H1 (cell line): ENCODE results near the gene WIPF1. TPM values are rescaled to one million over a fixed set of nuclear protein-coding genes. Genes with fewer than 3 reads are reported as not detected.

Experiments used
- CTCF ChIA-PET: fragments of 300-600 bp; sonication (Branson Sonifier 250); formaldehyde crosslinking; loops from one replicate; lab custom pipeline; 2021; ENCODE audit not compliant: partially characterized antibody; lab: Charles Lee
- POLR2A ChIA-PET: fragments of 300-600 bp; sonication (Branson Sonifier 250); formaldehyde crosslinking; loops from one replicate; lab custom pipeline; 2021; ENCODE audit warnings: inconsistent platforms; ENCODE audit not compliant: partially characterized antibody; lab: Charles Lee
- DNase-seq, 2 experiments: peaks; one replicate each; pipeline versions ENCODE4 v3.0.0 to v3.0.0-alpha.2; 2010 to 2022; ENCODE audit warnings: low spot score in 2 of 2, low read depth in 1 of 2, mixed read lengths in 1 of 2
- FAIRE-seq: peaks from 2 replicates; lab custom pipeline; 2011; peaks lifted over from hg19 to GRCh38; lab: Jason Lieb, UNC
- H2AFZ ChIP-seq: 2 replicates; pipeline ENCODE4 v1.8.1; 2012; ENCODE audit warnings: low read length, inconsistent platforms
- H2AK5ac ChIP-seq: 2 replicates; pipeline ENCODE4 v1.6.1; 2013; ENCODE audit warnings: low read depth, low read length
- H2BK120ac ChIP-seq: replicated peaks from 2 replicates; pipeline ENCODE3; 2013; ENCODE audit warnings: low read depth, low read length, inconsistent platforms
- H2BK12ac ChIP-seq: 2 replicates; pipeline ENCODE4 v1.6.1; 2013; ENCODE audit warnings: low read depth, low read length
- H2BK15ac ChIP-seq: 2 replicates; pipeline ENCODE4 v1.6.1; 2013; ENCODE audit warnings: low read length
- H2BK20ac ChIP-seq: 2 replicates; pipeline ENCODE4 v1.6.1; 2013; ENCODE audit warnings: low read length
- H2BK5ac ChIP-seq: 2 replicates; pipeline ENCODE4 v1.6.1; 2013; ENCODE audit warnings: low read depth, low read length
- H3K14ac ChIP-seq: 2 replicates; pipeline ENCODE4 v1.6.1; 2013; ENCODE audit warnings: inconsistent platforms; ENCODE audit not compliant: insufficient read length
- H3K18ac ChIP-seq: 2 replicates; pipeline ENCODE4 v1.6.1; 2013; ENCODE audit warnings: low read length; ENCODE audit errors: extremely low read depth
- H3K23ac ChIP-seq: 2 replicates; pipeline ENCODE4 v1.6.1; 2013; ENCODE audit warnings: inconsistent platforms; ENCODE audit not compliant: insufficient read length
- H3K23me2 ChIP-seq: 2 replicates; pipeline ENCODE4 v1.6.1; 2013; ENCODE audit warnings: low read depth, low read length
- H3K27ac ChIP-seq: 2 replicates; pipeline ENCODE4 v1.6.1; 2011; ENCODE audit warnings: low read depth, low read length, inconsistent platforms
- H3K27me3 ChIP-seq, 4 experiments: replicated peaks in 1 of 4; 1 replicate in 1 of 4; 2 replicates in 3 of 4; pipeline versions ENCODE4 v1.6.1 to v1.8.1; 2011 to 2013; ENCODE audit warnings: low read length in 3 of 4, mild to moderate bottlenecking in 3 of 4, inconsistent platforms in 2 of 4, mixed read lengths in 2 of 4, moderate library complexity in 1 of 4; ENCODE audit not compliant: control insufficient read depth in 3 of 4, insufficient read depth in 3 of 4; ENCODE audit errors: extremely low read depth in 1 of 4
- H3K36me3 ChIP-seq, 4 experiments: 2 replicates each; pipeline versions ENCODE4 v1.6.1 to v1.8.1; 2011 to 2013; ENCODE audit warnings: mild to moderate bottlenecking in 4 of 4, low read length in 3 of 4, moderate library complexity in 2 of 4, control low read depth in 1 of 4, inconsistent platforms in 1 of 4; ENCODE audit not compliant: insufficient read depth in 4 of 4, control insufficient read depth in 2 of 4
- H3K4ac ChIP-seq: replicated peaks from 2 replicates; pipeline ENCODE3; 2013; ENCODE audit warnings: low read length, low read depth, mixed read lengths, inconsistent platforms; ENCODE audit not compliant: insufficient read length
- H3K4me1 ChIP-seq, 4 experiments: replicated peaks in 1 of 4; 1 replicate in 1 of 4; 2 replicates in 3 of 4; pipeline versions ENCODE4 v1.6.1 to v1.8.1; 2011 to 2013; ENCODE audit warnings: low read length in 3 of 4, inconsistent platforms in 2 of 4, mixed read lengths in 1 of 4; ENCODE audit not compliant: insufficient read depth in 4 of 4, control insufficient read depth in 3 of 4
- H3K4me2 ChIP-seq, 2 experiments: 2 replicates each; pipeline versions ENCODE4 v1.6.1 to v1.8.1; 2011 to 2013; ENCODE audit warnings: low read depth in 2 of 2, low read length in 2 of 2, control low read depth in 1 of 2, inconsistent platforms in 1 of 2, mild to moderate bottlenecking in 1 of 2; ENCODE audit not compliant: insufficient read depth in 1 of 2
- H3K4me3 ChIP-seq, 4 experiments: fragments of 200-600, 300-600 bp in 1 of 4; sonication (generic), shearing (Covaris generic), sonication (Bioruptor Twin) in 1 of 4; 2 replicates each; pipeline versions ENCODE4 v1.5.1 to v1.8.1; 2011 to 2016; ENCODE audit warnings: low read length in 4 of 4, low read depth in 3 of 4, control low read depth in 2 of 4, inconsistent platforms in 2 of 4, mild to moderate bottlenecking in 2 of 4, mixed read lengths in 1 of 4, moderate library complexity in 1 of 4; ENCODE audit not compliant: insufficient read depth in 2 of 4; ENCODE audit errors: extremely low read depth in 1 of 4
- H3K56ac ChIP-seq: replicated peaks from 2 replicates; pipeline ENCODE3; 2013; ENCODE audit warnings: low read depth, mild to moderate bottlenecking, mixed read lengths, low read length, inconsistent platforms; ENCODE audit not compliant: insufficient read length
- H3K79me1 ChIP-seq: 2 replicates; pipeline ENCODE4 v1.6.1; 2013; ENCODE audit warnings: low read depth, low read length, control low read depth
- H3K79me2 ChIP-seq, 2 experiments: 2 replicates each; pipeline versions ENCODE4 v1.6.1 to v1.8.1; 2012 to 2013; ENCODE audit warnings: low read length in 2 of 2, mild to moderate bottlenecking in 2 of 2, inconsistent platforms in 1 of 2; ENCODE audit not compliant: insufficient read depth in 2 of 2, control insufficient read depth in 1 of 2
- H3K9ac ChIP-seq, 4 experiments: replicated peaks in 1 of 4; 1 replicate in 1 of 4; 2 replicates in 3 of 4; pipeline versions ENCODE4 v1.6.1 to v1.8.1; 2011 to 2013; ENCODE audit warnings: low read depth in 3 of 4, low read length in 3 of 4, control low read depth in 2 of 4, mild to moderate bottlenecking in 2 of 4, moderate library complexity in 2 of 4, inconsistent platforms in 1 of 4; ENCODE audit errors: extremely low read depth in 1 of 4
- H3K9me3 ChIP-seq, 2 experiments: 2 replicates each; pipeline versions ENCODE4 v1.6.1 to v1.8.1; 2012 to 2013; ENCODE audit warnings: mild to moderate bottlenecking in 2 of 2, moderate library complexity in 2 of 2, control low read depth in 1 of 2, inconsistent platforms in 1 of 2, low read depth in 1 of 2, low read length in 1 of 2, mixed read lengths in 1 of 2; ENCODE audit not compliant: insufficient read depth in 2 of 2
- H4K20me1 ChIP-seq, 2 experiments: replicated peaks in 1 of 2; 2 replicates each; pipeline versions ENCODE3 to v1.8.1; 2011 to 2013; ENCODE audit warnings: inconsistent platforms in 2 of 2, low read length in 2 of 2, mild to moderate bottlenecking in 1 of 2; ENCODE audit not compliant: insufficient read depth in 2 of 2, control insufficient read depth in 1 of 2
- H4K5ac ChIP-seq: 2 replicates; pipeline ENCODE4 v1.6.1; 2013; ENCODE audit warnings: low read length, low read depth, mixed read lengths, inconsistent platforms; ENCODE audit not compliant: insufficient read length
- H4K8ac ChIP-seq: 2 replicates; pipeline ENCODE4 v1.8.0; 2013; ENCODE audit warnings: mild to moderate bottlenecking, moderate library complexity, low read length, inconsistent platforms; ENCODE audit not compliant: insufficient read depth; ENCODE audit errors: extremely low read depth
- H4K91ac ChIP-seq: replicated peaks from 2 replicates; pipeline ENCODE3; 2013; ENCODE audit warnings: low read length, mixed read lengths, inconsistent platforms; ENCODE audit not compliant: insufficient read length
- KDM5A ChIP-seq: fragments of 200-600 bp; IDR thresholded peaks from 2 replicates; pipeline ENCODE4 v1.7.1; 2012; ENCODE audit warnings: mild to moderate bottlenecking, low read length, inconsistent platforms, mixed read lengths
- SUZ12 ChIP-seq: fragments of 200-600 bp; sonication (generic); IDR thresholded peaks from 2 replicates; pipeline ENCODE4 v1.6.1; 2012; ENCODE audit warnings: mild to moderate bottlenecking, inconsistent platforms, low read length, moderate library complexity, mixed read lengths
- TCF12 ChIP-seq: IDR thresholded peaks from 2 replicates; pipeline ENCODE4 v1.6.1; 2011; ENCODE audit warnings: low read depth, mild to moderate bottlenecking, low read length
- WGBS, 2 experiments: shearing (Covaris generic) in 1 of 2; methylation state at CpG; one replicate each; pipeline versions ENCODE4 v1.1.6 to v1.1.7; 2013 to 2015; ENCODE audit warnings: low lambda C conversion rate in 2 of 2, mixed read lengths in 2 of 2, inconsistent platforms in 1 of 2, low coverage in 1 of 2, missing lambda C conversion rate in 1 of 2; ENCODE audit not compliant: insufficient replicate concordance in 2 of 2, insufficient coverage in 1 of 2, insufficient read length in 1 of 2; ENCODE audit errors: extremely low coverage in 1 of 2, missing lambda C conversion rate in 1 of 2; 5-methylcytosine and 5-hydroxymethylcytosine counted together
- polyA plus RNA-seq, 7 experiments: library from polyadenylated mRNA; depleted of rRNA in 3 of 7; stranded (reverse) in 5 of 7; unstranded in 2 of 7; fragments of >200 nt in 5 of 7; fragments of 200-250 nt in 2 of 7; gene quantifications; 1 replicate in 5 of 7; 2 replicates in 1 of 7; 4 replicates in 1 of 7; pipeline versions ENCODE4 v1.2.1 to v1.2.3, GENCODE V29; 2011 to 2013; ENCODE audit warnings: missing spikeins in 2 of 7, mixed read lengths in 2 of 7
- total RNA-seq: library from RNA; stranded (reverse); fragmentation: NEBNext Ultra II Directional; extraction: Animal tissue kit (Norgen Biotek cat#: 25700); gene quantifications from 2 replicates; pipeline ENCODE4 v1.2.1, GENCODE V29; 2021

WIPF1 gene
- total and polyA plus RNA-seq, 2 of the 8 experiments (the other 6 are each of a cell fraction or from before 2014, with no cell fraction given): 4.7 to 5.2 TPM

- no peak overlapping the region for H2AK5ac ChIP-seq
- no peak overlapping the region for H3K4ac ChIP-seq
- no peak overlapping the region for H3K4me3 ChIP-seq
- no peak overlapping the region for H3K18ac ChIP-seq
- no peak overlapping the region for H2BK120ac ChIP-seq
- no peak overlapping the region for H3K56ac ChIP-seq
- H4K20me1 ChIP-seq: no peaks in the 10 kb centered on the region
- H4K8ac ChIP-seq: no peak overlapping the region
- H3K23ac ChIP-seq: no peak overlapping the region
- no peaks in the 10 kb centered on the region for H3K4me1 ChIP-seq
- H2AFZ ChIP-seq: no peak overlapping the region
- FAIRE-seq (no peak), DNase-seq (no peak)
- TF ChIP-seq SUZ12: no peak
- TF ChIP-seq TCF12: no peak
- no peak for TF ChIP-seq KDM5A
- no peaks in the 10 kb centered on the region for H3K79me1 ChIP-seq
- H3K36me3 ChIP-seq: no peaks in the 10 kb centered on the region; a peak in 1 of 8 replicates
- POLR2A ChIA-PET: no interaction called here
- no peaks in the 10 kb centered on the region for H3K79me2 ChIP-seq
- H2BK12ac ChIP-seq: no peak overlapping the region
- H4K5ac ChIP-seq: no peak overlapping the region
- 60% methylated on average over 2 of the region's 2 CpGs; no CpG with 5 or more reads in 1 of the 2 experiments for WGBS, 2 experiments
- no peak overlapping the region for H3K9ac ChIP-seq
- H2BK5ac ChIP-seq: no peak overlapping the region
- H2BK15ac ChIP-seq: no peak overlapping the region
- H2BK20ac ChIP-seq: no peak overlapping the region
- H3K14ac ChIP-seq: no peak overlapping the region
- no peak overlapping the region for H4K91ac ChIP-seq
- no peaks in the 10 kb centered on the region for H3K27me3 ChIP-seq
- no peaks in the 10 kb centered on the region for H3K23me2 ChIP-seq
- H3K9me3 ChIP-seq: no peaks in the 10 kb centered on the region
- no peak overlapping the region for H3K27ac ChIP-seq
- CTCF ChIA-PET: interaction anchor here (1.2 to 2.1 kb wide), 2 partner anchors 28 to 131 kb away, joined by 4 to 7 read pairs; no protein-coding TSS in a partner anchor
- no peak overlapping the region for H3K4me2 ChIP-seq
Observed at GRCh38 chr2:174574657-174575056, 22.9 kb downstream of the WIPF1 start.
